ENCODE measurements around the gene CHD9.

DNA sequence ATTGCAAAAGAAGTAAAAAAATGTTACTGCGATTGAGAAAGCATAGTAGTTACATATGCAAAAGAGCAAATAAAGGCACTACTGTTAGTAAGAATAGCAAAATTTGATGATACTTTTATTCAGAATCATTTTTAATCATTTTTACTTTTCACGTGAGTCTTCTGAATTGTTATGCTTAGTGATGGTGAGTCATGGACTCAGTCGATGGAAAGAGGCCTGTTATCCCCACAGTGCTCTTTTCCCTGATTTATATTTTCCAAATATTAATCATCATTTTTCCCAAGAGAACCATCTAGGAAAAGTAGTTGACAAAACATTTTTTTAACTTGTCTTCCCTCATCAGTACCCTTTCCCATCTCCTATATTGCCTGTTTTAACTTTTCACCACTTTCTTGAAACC lies 181.1 kb downstream of the CHD9 start:
- TF ChIP-seq, protein P1, sequence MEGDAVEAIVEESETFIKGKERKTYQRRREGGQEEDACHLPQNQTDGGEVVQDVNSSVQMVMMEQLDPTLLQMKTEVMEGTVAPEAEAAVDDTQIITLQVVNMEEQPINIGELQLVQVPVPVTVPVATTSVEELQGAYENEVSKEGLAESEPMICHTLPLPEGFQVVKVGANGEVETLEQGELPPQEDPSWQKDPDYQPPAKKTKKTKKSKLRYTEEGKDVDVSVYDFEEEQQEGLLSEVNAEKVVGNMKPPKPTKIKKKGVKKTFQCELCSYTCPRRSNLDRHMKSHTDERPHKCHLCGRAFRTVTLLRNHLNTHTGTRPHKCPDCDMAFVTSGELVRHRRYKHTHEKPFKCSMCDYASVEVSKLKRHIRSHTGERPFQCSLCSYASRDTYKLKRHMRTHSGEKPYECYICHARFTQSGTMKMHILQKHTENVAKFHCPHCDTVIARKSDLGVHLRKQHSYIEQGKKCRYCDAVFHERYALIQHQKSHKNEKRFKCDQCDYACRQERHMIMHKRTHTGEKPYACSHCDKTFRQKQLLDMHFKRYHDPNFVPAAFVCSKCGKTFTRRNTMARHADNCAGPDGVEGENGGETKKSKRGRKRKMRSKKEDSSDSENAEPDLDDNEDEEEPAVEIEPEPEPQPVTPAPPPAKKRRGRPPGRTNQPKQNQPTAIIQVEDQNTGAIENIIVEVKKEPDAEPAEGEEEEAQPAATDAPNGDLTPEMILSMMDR (IDR thresholded peaks at IDR 0.05), result no peak
- TF ChIP-seq EP300 (IDR thresholded peaks at IDR 0.05), result no peak
